CD4-positive, alpha-beta T cell (primary cell): ENCODE results near the gene CTNNA2. TPM values are rescaled to one million over a fixed set of nuclear protein-coding genes. Genes with fewer than 3 reads are reported as not detected.

Experiments
- ATAC-seq: fragments of 200-7000 bp; cut with Tn5 transposase; one replicate; pipeline ENCODE4 v1.10.0; 2022; ENCODE audit warnings: mild to moderate bottlenecking; ENCODE audit not compliant: poor library complexity
- CTCF ChIA-PET: fragments of 350-600 bp; sonication (Branson Sonifier 250); formaldehyde crosslinking; loops from one replicate; lab custom pipeline; 2021; ENCODE audit warnings: antibody characterized with exemption, inconsistent platforms; lab: Charles Lee
- POLR2A ChIA-PET: fragments of 350-600 bp; sonication (Branson Sonifier 250); formaldehyde crosslinking; loops from one replicate; lab custom pipeline; 2021; ENCODE audit warnings: antibody characterized with exemption, inconsistent platforms; lab: Charles Lee
- DNase-seq, 14 experiments: peaks; one replicate each; pipeline ENCODE4 v3.0.0-alpha.2; 2013 to 2020; ENCODE audit warnings: mixed read lengths in 2 of 14
- H3K27ac ChIP-seq, 2 donors: one replicate each; pipeline versions ENCODE4 v1.5.1 to v1.7.0; 2013; ENCODE audit warnings: low read length in 2 of 2, low read depth in 1 of 2, mild to moderate bottlenecking in 1 of 2
- H3K27me3 ChIP-seq, 2 experiments: 1 replicate in 1 of 2; 2 replicates in 1 of 2; pipeline versions ENCODE4 v1.6.1 to v1.7.0; 2013; ENCODE audit warnings: low read length in 2 of 2, control low read depth in 1 of 2, mild to moderate bottlenecking in 1 of 2, moderate library complexity in 1 of 2; ENCODE audit not compliant: insufficient read depth in 2 of 2, control insufficient read depth in 1 of 2
- H3K36me3 ChIP-seq: one replicate; pipeline ENCODE4 v1.6.1; 2013; ENCODE audit warnings: low read length, control low read depth; ENCODE audit not compliant: insufficient read depth
- H3K4me1 ChIP-seq: one replicate; pipeline ENCODE4 v1.6.1; 2013; ENCODE audit warnings: low read length, control low read depth; ENCODE audit not compliant: insufficient read depth
- H3K4me3 ChIP-seq: one replicate; pipeline ENCODE4 v1.5.1; 2013; ENCODE audit warnings: mild to moderate bottlenecking, low read length, moderate library complexity
- H3K9me3 ChIP-seq, 2 experiments: 1 replicate in 1 of 2; 2 replicates in 1 of 2; pipeline versions ENCODE4 v1.6.1 to v1.7.0; 2013; ENCODE audit warnings: low read length in 2 of 2, mild to moderate bottlenecking in 2 of 2, control low read depth in 1 of 2, moderate library complexity in 1 of 2; ENCODE audit not compliant: control insufficient read depth in 1 of 2, insufficient read depth in 1 of 2
- H3K27ac Mint-ChIP-seq: one replicate; pipeline ENCODE4 v1.8.0; 2020; ENCODE audit warnings: mixed read lengths
- H3K27me3 Mint-ChIP-seq: one replicate; pipeline ENCODE4 v1.8.0; 2021; ENCODE audit warnings: mixed read lengths
- H3K36me3 Mint-ChIP-seq: one replicate; pipeline ENCODE4 v1.8.0; 2021; ENCODE audit warnings: low read depth, mixed read lengths
- H3K4me1 Mint-ChIP-seq: one replicate; pipeline ENCODE4 v1.8.0; 2021; ENCODE audit warnings: low read depth, mixed read lengths
- H3K4me3 Mint-ChIP-seq: one replicate; pipeline ENCODE4 v1.8.0; 2020; ENCODE audit warnings: mild to moderate bottlenecking, mixed read lengths
- H3K9me3 Mint-ChIP-seq: one replicate; pipeline ENCODE4 v1.8.0; 2020; ENCODE audit warnings: mixed read lengths
- intact Hi-C, 2 experiments: fragments of 100-400 bp; cut with DNase I in 1 of 2; cut with micrococcal nuclease in 1 of 2; formaldehyde crosslinking; loops; one replicate each; pipeline versions ENCODE4 v1.15.1 to v1.9.0; 2023 to 2025; cut with DNase I, micrococcal nuclease
- total RNA-seq, 174 experiments: library from RNA in 2 of 174; stranded (reverse) in 2 of 174; gene quantifications; one replicate each; pipeline ENCODE4 v1.2.3 and lab custom pipeline; 2021 to 2026
- TF ChIP-seq, protein P1 (sequence below): fragments of 200-600 bp; IDR thresholded peaks from one replicate; pipeline ENCODE4 v1.8.0; 2022; ENCODE audit warnings: antibody characterized with exemption, mild to moderate bottlenecking

The CTNNA2 gene
- total RNA-seq, 2 experiments from 2014 or later = not detected

- Mint-ChIP-seq H3K27me3 (no peaks in the 10 kb centered on the region), H3K4me3 (no peak overlapping the region), H3K27ac (no peak overlapping the region), H3K4me1 (no peaks in the 10 kb centered on the region), H3K36me3 (no peaks in the 10 kb centered on the region), H3K9me3 (peaks cover 10% of the 10 kb centered on the region)
- Histone ChIP-seq H3K36me3 (no peaks in the 10 kb centered on the region), H3K9me3 (peaks cover 0 to 7% of the 10 kb centered on the region in 2 experiments), H3K27me3 (no peaks in the 10 kb centered on the region), H3K4me3 (no peak overlapping the region), H3K4me1 (no peaks in the 10 kb centered on the region), H3K27ac (no peak overlapping the region)
- ATAC-seq (no peak), DNase-seq (no peak)
- TF ChIP-seq, protein P1, sequence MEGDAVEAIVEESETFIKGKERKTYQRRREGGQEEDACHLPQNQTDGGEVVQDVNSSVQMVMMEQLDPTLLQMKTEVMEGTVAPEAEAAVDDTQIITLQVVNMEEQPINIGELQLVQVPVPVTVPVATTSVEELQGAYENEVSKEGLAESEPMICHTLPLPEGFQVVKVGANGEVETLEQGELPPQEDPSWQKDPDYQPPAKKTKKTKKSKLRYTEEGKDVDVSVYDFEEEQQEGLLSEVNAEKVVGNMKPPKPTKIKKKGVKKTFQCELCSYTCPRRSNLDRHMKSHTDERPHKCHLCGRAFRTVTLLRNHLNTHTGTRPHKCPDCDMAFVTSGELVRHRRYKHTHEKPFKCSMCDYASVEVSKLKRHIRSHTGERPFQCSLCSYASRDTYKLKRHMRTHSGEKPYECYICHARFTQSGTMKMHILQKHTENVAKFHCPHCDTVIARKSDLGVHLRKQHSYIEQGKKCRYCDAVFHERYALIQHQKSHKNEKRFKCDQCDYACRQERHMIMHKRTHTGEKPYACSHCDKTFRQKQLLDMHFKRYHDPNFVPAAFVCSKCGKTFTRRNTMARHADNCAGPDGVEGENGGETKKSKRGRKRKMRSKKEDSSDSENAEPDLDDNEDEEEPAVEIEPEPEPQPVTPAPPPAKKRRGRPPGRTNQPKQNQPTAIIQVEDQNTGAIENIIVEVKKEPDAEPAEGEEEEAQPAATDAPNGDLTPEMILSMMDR = no peak
- POLR2A ChIA-PET = no interaction called here
- CTCF ChIA-PET = no interaction called here
- intact Hi-C loops = no loop called here
Observed at GRCh38 chr2:79564065-79564464, 51.2 kb downstream of the CTNNA2 start.

GRCh38 chr2:79569048-79569447, 56.2 kb downstream of the CTNNA2 start:
- Histone ChIP-seq H3K4me1 (no peaks in the 10 kb centered on the region), H3K27ac (no peak overlapping the region), H3K27me3 (no peaks in the 10 kb centered on the region), H3K36me3 (no peaks in the 10 kb centered on the region), H3K4me3 (no peak overlapping the region), H3K9me3 (peaks cover 0 to 10% of the 10 kb centered on the region in 2 experiments)
- Mint-ChIP-seq H3K36me3 (no peaks in the 10 kb centered on the region), H3K9me3 (peaks cover 14% of the 10 kb centered on the region), H3K4me1 (no peaks in the 10 kb centered on the region), H3K27ac (no peak overlapping the region), H3K4me3 (no peak overlapping the region), H3K27me3 (no peaks in the 10 kb centered on the region)
- DNase-seq = no peak
- POLR2A ChIA-PET = no interaction called here
- CTCF ChIA-PET = no interaction called here
- intact Hi-C loops = no loop called here
- ATAC-seq = no peak
- TF ChIP-seq, protein P1 = no peak

GRCh38 chr2:79573895-79574674, 61.2 kb downstream of the CTNNA2 start:
- Mint-ChIP-seq H3K36me3 (no peaks in the 10 kb centered on the region), H3K9me3 (peaks cover 12% of the 10 kb centered on the region), H3K27ac (no peak overlapping the region), H3K4me1 (no peaks in the 10 kb centered on the region), H3K4me3 (no peak overlapping the region), H3K27me3 (no peaks in the 10 kb centered on the region)
- intact Hi-C loops = no loop called here
- POLR2A ChIA-PET = no interaction called here
- DNase-seq (no peak), ATAC-seq (no peak)
- Histone ChIP-seq H3K27me3 (no peaks in the 10 kb centered on the region), H3K4me1 (no peaks in the 10 kb centered on the region), H3K4me3 (no peak overlapping the region), H3K9me3 (peaks cover 3 to 5% of the 10 kb centered on the region in 2 experiments), H3K27ac (no peak overlapping the region), H3K36me3 (no peaks in the 10 kb centered on the region)
- CTCF ChIA-PET = no interaction called here
- TF ChIP-seq, protein P1 = no peak
